HEK293 (cell line): ENCODE results near the gene YIF1B.

ENCODE experiments used
- CTCF ChIP-seq: fragments of 450-650 bp; formaldehyde crosslinking; IDR thresholded peaks from 2 replicates; pipeline ENCODE4 v1.5.1; 2016; ENCODE audit warnings: missing biosample characterization, missing genetic modification characterization
- KLF16 ChIP-seq: fragments of 450-650 bp; formaldehyde crosslinking; IDR thresholded peaks from 2 replicates; pipeline ENCODE4 v1.5.1; 2017; ENCODE audit warnings: missing biosample characterization, missing genetic modification characterization
- MYNN ChIP-seq: fragments of 450-650 bp; formaldehyde crosslinking; IDR thresholded peaks from 2 replicates; pipeline ENCODE4 v1.5.1; 2016; ENCODE audit warnings: missing biosample characterization, missing genetic modification characterization, borderline replicate concordance
- SALL2 ChIP-seq: fragments of 450-650 bp; formaldehyde crosslinking; IDR thresholded peaks from 2 replicates; pipeline ENCODE4 v1.5.0; 2017; ENCODE audit warnings: missing biosample characterization, mild to moderate bottlenecking, missing genetic modification characterization, borderline replicate concordance
- SP3 ChIP-seq: fragments of 450-650 bp; formaldehyde crosslinking; IDR thresholded peaks from 2 replicates; pipeline ENCODE4 v1.5.1; 2016; ENCODE audit warnings: missing biosample characterization, missing genetic modification characterization
- ZBTB26 ChIP-seq: fragments of 450-650 bp; formaldehyde crosslinking; optimal IDR thresholded peaks from 2 replicates; pipeline ENCODE3; 2016; ENCODE audit warnings: missing biosample characterization, mild to moderate bottlenecking, missing genetic modification characterization
- ZBTB49 ChIP-seq: fragments of 450-650 bp; formaldehyde crosslinking; IDR thresholded peaks from 2 replicates; pipeline ENCODE4 v1.5.1; 2016; ENCODE audit warnings: missing biosample characterization, missing genetic modification characterization, low read depth
- ZEB2 ChIP-seq: fragments of 450-650 bp; formaldehyde crosslinking; IDR thresholded peaks from 2 replicates; pipeline ENCODE4 v1.5.1; 2016; ENCODE audit warnings: missing biosample characterization, missing genetic modification characterization
- ZFP41 ChIP-seq: fragments of 450-650 bp; formaldehyde crosslinking; IDR thresholded peaks from 2 replicates; pipeline ENCODE4 v1.5.1; 2016; ENCODE audit warnings: missing biosample characterization, missing genetic modification characterization, borderline replicate concordance
- ZFP69B ChIP-seq: fragments of 450-650 bp; formaldehyde crosslinking; IDR thresholded peaks from 2 replicates; pipeline ENCODE4 v1.5.1; 2016; ENCODE audit warnings: missing biosample characterization, missing genetic modification characterization
- ZNF133 ChIP-seq: fragments of 450-650 bp; formaldehyde crosslinking; IDR thresholded peaks from 2 replicates; pipeline ENCODE4 v1.5.1; 2016; ENCODE audit warnings: missing biosample characterization, missing genetic modification characterization
- ZNF202 ChIP-seq: fragments of 450-650 bp; formaldehyde crosslinking; IDR thresholded peaks from 2 replicates; pipeline ENCODE4 v1.5.1; 2016; ENCODE audit warnings: missing biosample characterization, missing genetic modification characterization, borderline replicate concordance
- ZNF266 ChIP-seq: fragments of 450-650 bp; formaldehyde crosslinking; IDR thresholded peaks from 2 replicates; pipeline ENCODE4 v1.5.1; 2016; ENCODE audit warnings: missing biosample characterization, missing genetic modification characterization, low read depth
- ZNF274 ChIP-seq, 2 experiments: fragments of 200-500 bp in 1 of 2; fragments of 450-650 bp in 1 of 2; sonication (Bioruptor generic) in 1 of 2; formaldehyde crosslinking in 1 of 2; IDR thresholded peaks; 2 replicates each; pipeline versions ENCODE4 v1.5.1 to v1.6.1; 2014 to 2016; ENCODE audit warnings: borderline replicate concordance in 1 of 2, inconsistent platforms in 1 of 2, low read length in 1 of 2, missing biosample characterization in 1 of 2, missing genetic modification characterization in 1 of 2
- ZNF394 ChIP-seq: fragments of 450-650 bp; formaldehyde crosslinking; IDR thresholded peaks from 2 replicates; pipeline ENCODE4 v1.5.1; 2016; ENCODE audit warnings: missing biosample characterization, missing genetic modification characterization, mild to moderate bottlenecking, moderate library complexity, borderline replicate concordance
- ZNF449 ChIP-seq: fragments of 450-650 bp; formaldehyde crosslinking; IDR thresholded peaks from 2 replicates; pipeline ENCODE4 v1.5.1; 2017; ENCODE audit warnings: missing biosample characterization, mild to moderate bottlenecking, missing genetic modification characterization, moderate library complexity
- ZNF473 ChIP-seq: fragments of 450-650 bp; formaldehyde crosslinking; IDR thresholded peaks from 2 replicates; pipeline ENCODE4 v1.5.1; 2017; ENCODE audit warnings: missing biosample characterization, missing genetic modification characterization
- ZNF514 ChIP-seq: fragments of 450-650 bp; formaldehyde crosslinking; IDR thresholded peaks from 2 replicates; pipeline ENCODE4 v1.5.1; 2016; ENCODE audit warnings: missing biosample characterization, missing genetic modification characterization
- ZNF660 ChIP-seq: fragments of 450-650 bp; IDR thresholded peaks from 2 replicates; pipeline ENCODE4 v1.5.1; 2018; ENCODE audit warnings: missing biosample characterization, mild to moderate bottlenecking, missing genetic modification characterization
- ZSCAN30 ChIP-seq: fragments of 450-650 bp; IDR thresholded peaks from 2 replicates; pipeline ENCODE4 v1.5.1; 2018; ENCODE audit warnings: missing biosample characterization, mild to moderate bottlenecking, missing genetic modification characterization, moderate library complexity
- TF ChIP-seq, protein P1 (sequence below): fragments of 450-650 bp; formaldehyde crosslinking; IDR thresholded peaks from 2 replicates; pipeline ENCODE4 v1.5.1; 2016; ENCODE audit warnings: missing biosample characterization, missing genetic modification characterization
- TF ChIP-seq, protein P2 (sequence below): fragments of 450-650 bp; formaldehyde crosslinking; IDR thresholded peaks from 2 replicates; pipeline ENCODE4 v1.5.1; 2016; ENCODE audit warnings: missing biosample characterization, missing genetic modification characterization
- TF ChIP-seq, protein P3 (sequence below): fragments of 450-650 bp; formaldehyde crosslinking; IDR thresholded peaks from 2 replicates; pipeline ENCODE4 v1.5.1; 2016; ENCODE audit warnings: missing biosample characterization, missing genetic modification characterization

Gene YIF1B

DNA sequence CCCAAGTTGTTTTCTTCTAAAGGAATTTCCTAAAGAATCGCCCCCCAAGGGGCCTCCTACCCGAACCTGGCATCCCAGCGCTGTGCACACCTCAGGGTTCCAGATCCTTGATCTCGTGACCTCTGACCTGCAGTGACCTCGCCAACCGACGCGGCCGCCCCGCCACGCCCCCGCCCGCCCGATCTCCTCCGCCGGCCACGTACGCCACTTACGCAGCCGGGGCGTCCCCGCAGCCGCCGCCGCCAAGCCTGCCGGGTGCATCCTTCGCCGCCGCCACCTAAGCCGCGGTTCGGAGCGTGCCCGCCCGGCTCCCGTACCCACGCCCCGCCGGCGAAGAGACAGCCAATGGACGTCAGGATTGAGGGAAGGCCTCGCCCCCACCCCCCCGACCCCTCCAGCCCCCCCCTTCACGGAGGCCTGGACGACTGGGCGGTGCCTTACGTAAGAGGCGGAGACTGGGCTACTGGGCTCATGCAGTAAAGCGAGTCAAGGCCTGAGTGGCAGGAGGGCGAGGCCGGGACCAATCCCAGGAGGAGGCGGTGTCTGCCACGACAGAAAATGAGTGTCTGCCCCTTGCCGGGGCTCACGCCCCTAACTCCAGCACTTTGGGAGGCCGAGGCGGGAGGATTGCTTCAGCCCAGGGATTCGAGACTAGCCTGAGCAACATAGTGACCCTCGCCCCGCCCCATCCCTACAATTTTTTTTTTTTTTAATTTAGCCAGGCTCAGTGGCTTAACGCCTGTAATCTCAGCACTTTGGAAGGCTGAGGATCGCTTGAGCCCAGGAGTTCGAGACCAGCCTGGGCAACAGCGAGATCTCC lies at the start of gene YIF1B (continued):
- TF ChIP-seq ZEB2, result peak; percentile 59
- peak; percentile 72 for TF ChIP-seq KLF16 (tag by site-specific recombination)
- peak; percentile 30; the same call in 1 of the 2 replicates for TF ChIP-seq CTCF (tag by site-specific recombination)
- TF ChIP-seq ZNF394 (tag by site-specific recombination), result 0 out of 2 replicates have a peak, but pooled peaks have one; percentile 30
- peak; percentile 41; the same call in 1 of the 2 replicates for TF ChIP-seq ZNF449 (tag by site-specific recombination)
- TF ChIP-seq, protein P1, sequence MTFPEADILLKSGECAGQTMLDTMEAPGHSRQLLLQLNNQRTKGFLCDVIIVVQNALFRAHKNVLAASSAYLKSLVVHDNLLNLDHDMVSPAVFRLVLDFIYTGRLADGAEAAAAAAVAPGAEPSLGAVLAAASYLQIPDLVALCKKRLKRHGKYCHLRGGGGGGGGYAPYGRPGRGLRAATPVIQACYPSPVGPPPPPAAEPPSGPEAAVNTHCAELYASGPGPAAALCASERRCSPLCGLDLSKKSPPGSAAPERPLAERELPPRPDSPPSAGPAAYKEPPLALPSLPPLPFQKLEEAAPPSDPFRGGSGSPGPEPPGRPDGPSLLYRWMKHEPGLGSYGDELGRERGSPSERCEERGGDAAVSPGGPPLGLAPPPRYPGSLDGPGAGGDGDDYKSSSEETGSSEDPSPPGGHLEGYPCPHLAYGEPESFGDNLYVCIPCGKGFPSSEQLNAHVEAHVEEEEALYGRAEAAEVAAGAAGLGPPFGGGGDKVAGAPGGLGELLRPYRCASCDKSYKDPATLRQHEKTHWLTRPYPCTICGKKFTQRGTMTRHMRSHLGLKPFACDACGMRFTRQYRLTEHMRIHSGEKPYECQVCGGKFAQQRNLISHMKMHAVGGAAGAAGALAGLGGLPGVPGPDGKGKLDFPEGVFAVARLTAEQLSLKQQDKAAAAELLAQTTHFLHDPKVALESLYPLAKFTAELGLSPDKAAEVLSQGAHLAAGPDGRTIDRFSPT (tag by site-specific recombination), result peak; percentile 85
- TF ChIP-seq SP3 (tag by site-specific recombination), result peak; percentile 92
- no peak for TF ChIP-seq ZBTB49 (tag by site-specific recombination)
- TF ChIP-seq MYNN (tag by site-specific recombination), result no peak
- no peak for TF ChIP-seq ZNF274 (IDR thresholded peaks at IDR 0.05; ENCODE audit: low read length)
- TF ChIP-seq ZNF274 (tag by site-specific recombination; IDR thresholded peaks at IDR 0.05; ENCODE audit: borderline replicate concordance), result no peak
- TF ChIP-seq, protein P2, sequence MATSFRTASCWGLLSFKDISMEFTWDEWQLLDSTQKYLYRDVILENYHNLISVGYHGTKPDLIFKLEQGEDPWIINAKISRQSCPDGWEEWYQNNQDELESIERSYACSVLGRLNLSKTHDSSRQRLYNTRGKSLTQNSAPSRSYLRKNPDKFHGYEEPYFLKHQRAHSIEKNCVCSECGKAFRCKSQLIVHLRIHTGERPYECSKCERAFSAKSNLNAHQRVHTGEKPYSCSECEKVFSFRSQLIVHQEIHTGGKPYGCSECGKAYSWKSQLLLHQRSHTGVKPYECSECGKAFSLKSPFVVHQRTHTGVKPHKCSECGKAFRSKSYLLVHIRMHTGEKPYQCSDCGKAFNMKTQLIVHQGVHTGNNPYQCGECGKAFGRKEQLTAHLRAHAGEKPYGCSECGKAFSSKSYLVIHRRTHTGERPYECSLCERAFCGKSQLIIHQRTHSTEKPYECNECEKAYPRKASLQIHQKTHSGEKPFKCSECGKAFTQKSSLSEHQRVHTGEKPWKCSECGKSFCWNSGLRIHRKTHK (tag by site-specific recombination), result no peak
- no peak for TF ChIP-seq ZNF514 (tag by site-specific recombination)
- TF ChIP-seq ZNF473 (tag by site-specific recombination), result no peak
- TF ChIP-seq ZSCAN30 (tag by site-specific recombination), result no peak; the same call in 1 of the 2 replicates
- TF ChIP-seq ZFP69B (tag by site-specific recombination), result peak; percentile 66; the same call in 1 of the 2 replicates
- no peak for TF ChIP-seq ZNF133 (tag by site-specific recombination)
- no peak for TF ChIP-seq ZNF202 (tag by site-specific recombination)
- TF ChIP-seq, protein P3, sequence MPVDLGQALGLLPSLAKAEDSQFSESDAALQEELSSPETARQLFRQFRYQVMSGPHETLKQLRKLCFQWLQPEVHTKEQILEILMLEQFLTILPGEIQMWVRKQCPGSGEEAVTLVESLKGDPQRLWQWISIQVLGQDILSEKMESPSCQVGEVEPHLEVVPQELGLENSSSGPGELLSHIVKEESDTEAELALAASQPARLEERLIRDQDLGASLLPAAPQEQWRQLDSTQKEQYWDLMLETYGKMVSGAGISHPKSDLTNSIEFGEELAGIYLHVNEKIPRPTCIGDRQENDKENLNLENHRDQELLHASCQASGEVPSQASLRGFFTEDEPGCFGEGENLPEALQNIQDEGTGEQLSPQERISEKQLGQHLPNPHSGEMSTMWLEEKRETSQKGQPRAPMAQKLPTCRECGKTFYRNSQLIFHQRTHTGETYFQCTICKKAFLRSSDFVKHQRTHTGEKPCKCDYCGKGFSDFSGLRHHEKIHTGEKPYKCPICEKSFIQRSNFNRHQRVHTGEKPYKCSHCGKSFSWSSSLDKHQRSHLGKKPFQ (tag by site-specific recombination), result peak; percentile 42; the same call in 1 of the 2 replicates
- TF ChIP-seq ZFP41 (tag by site-specific recombination), result no peak
- no peak for TF ChIP-seq ZNF266 (tag by site-specific recombination)
- no peak; the same call in 1 of the 2 replicates for TF ChIP-seq ZNF660 (tag by site-specific recombination)
- no peak for TF ChIP-seq SALL2
- peak; percentile 80 for TF ChIP-seq ZBTB26 (tag by site-specific recombination)
